ENCODE results near the gene BICRA. TPM values are rescaled to one million over a fixed set of nuclear protein-coding genes. Genes with fewer than 3 reads are reported as not detected.

The BICRA gene
- total RNA-seq, 1 donor from 2014 or later: 24.1 TPM

GRCh38 chr19:47601180-47601904, 7.6 kb upstream of the BICRA start:
- H3K27ac Mint-ChIP-seq (ENCODE audit: unreplicated experiment): peak overlapping the region; percentile 70
- no peak for DNase-seq (ENCODE audit: low spot score)
- H3K9me3 Mint-ChIP-seq (ENCODE audit: unreplicated experiment): no peaks in the 10 kb centered on the region
- peaks cover 12% of the 10 kb centered on the region for H3K4me1 Mint-ChIP-seq (ENCODE audit: unreplicated experiment)
- H3K36me3 Mint-ChIP-seq (ENCODE audit: low read depth, unreplicated experiment): peaks cover 3% of the 10 kb centered on the region
- no peaks in the 10 kb centered on the region for H3K27me3 Mint-ChIP-seq (ENCODE audit: unreplicated experiment)
- TF ChIP-seq, protein P1, sequence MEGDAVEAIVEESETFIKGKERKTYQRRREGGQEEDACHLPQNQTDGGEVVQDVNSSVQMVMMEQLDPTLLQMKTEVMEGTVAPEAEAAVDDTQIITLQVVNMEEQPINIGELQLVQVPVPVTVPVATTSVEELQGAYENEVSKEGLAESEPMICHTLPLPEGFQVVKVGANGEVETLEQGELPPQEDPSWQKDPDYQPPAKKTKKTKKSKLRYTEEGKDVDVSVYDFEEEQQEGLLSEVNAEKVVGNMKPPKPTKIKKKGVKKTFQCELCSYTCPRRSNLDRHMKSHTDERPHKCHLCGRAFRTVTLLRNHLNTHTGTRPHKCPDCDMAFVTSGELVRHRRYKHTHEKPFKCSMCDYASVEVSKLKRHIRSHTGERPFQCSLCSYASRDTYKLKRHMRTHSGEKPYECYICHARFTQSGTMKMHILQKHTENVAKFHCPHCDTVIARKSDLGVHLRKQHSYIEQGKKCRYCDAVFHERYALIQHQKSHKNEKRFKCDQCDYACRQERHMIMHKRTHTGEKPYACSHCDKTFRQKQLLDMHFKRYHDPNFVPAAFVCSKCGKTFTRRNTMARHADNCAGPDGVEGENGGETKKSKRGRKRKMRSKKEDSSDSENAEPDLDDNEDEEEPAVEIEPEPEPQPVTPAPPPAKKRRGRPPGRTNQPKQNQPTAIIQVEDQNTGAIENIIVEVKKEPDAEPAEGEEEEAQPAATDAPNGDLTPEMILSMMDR (IDR thresholded peaks at IDR 0.05; ENCODE audit: unreplicated experiment): no peak
- H3K4me3 Mint-ChIP-seq (ENCODE audit: unreplicated experiment): peak overlapping the region; percentile 91

- peaks cover 4% of the 10 kb centered on the region for H3K27me3 Mint-ChIP-seq (ENCODE audit: unreplicated experiment)
- H3K36me3 Mint-ChIP-seq (ENCODE audit: low read depth, unreplicated experiment): peaks cover 3% of the 10 kb centered on the region
- TF ChIP-seq, protein P1 (IDR thresholded peaks at IDR 0.05; ENCODE audit: unreplicated experiment): no peak
- H3K27ac Mint-ChIP-seq (ENCODE audit: unreplicated experiment): no peak overlapping the region
- no peak overlapping the region for H3K4me3 Mint-ChIP-seq (ENCODE audit: unreplicated experiment)
- DNase-seq (ENCODE audit: low spot score): no peak
- H3K9me3 Mint-ChIP-seq (ENCODE audit: unreplicated experiment): no peaks in the 10 kb centered on the region
- peaks cover 12% of the 10 kb centered on the region for H3K4me1 Mint-ChIP-seq (ENCODE audit: unreplicated experiment)
Observed at GRCh38 chr19:47603706-47604565, 5.0 kb upstream of the BICRA start.

GRCh38 chr19:47607564-47608073, 1.3 kb upstream of the BICRA start:
- H3K4me1 Mint-ChIP-seq (ENCODE audit: unreplicated experiment): peaks cover 21% of the 10 kb centered on the region
- peak overlapping the region; percentile 91 for H3K27ac Mint-ChIP-seq (ENCODE audit: unreplicated experiment)
- no peaks in the 10 kb centered on the region for H3K9me3 Mint-ChIP-seq (ENCODE audit: unreplicated experiment)
- H3K36me3 Mint-ChIP-seq (ENCODE audit: low read depth, unreplicated experiment): peaks cover 3% of the 10 kb centered on the region
- TF ChIP-seq, protein P1 (IDR thresholded peaks at IDR 0.05; ENCODE audit: unreplicated experiment): no peak
- H3K4me3 Mint-ChIP-seq (ENCODE audit: unreplicated experiment): peak overlapping the region; percentile 95
- no peak for DNase-seq (ENCODE audit: low spot score)
- H3K27me3 Mint-ChIP-seq (ENCODE audit: unreplicated experiment): peaks cover 12% of the 10 kb centered on the region

DNA sequence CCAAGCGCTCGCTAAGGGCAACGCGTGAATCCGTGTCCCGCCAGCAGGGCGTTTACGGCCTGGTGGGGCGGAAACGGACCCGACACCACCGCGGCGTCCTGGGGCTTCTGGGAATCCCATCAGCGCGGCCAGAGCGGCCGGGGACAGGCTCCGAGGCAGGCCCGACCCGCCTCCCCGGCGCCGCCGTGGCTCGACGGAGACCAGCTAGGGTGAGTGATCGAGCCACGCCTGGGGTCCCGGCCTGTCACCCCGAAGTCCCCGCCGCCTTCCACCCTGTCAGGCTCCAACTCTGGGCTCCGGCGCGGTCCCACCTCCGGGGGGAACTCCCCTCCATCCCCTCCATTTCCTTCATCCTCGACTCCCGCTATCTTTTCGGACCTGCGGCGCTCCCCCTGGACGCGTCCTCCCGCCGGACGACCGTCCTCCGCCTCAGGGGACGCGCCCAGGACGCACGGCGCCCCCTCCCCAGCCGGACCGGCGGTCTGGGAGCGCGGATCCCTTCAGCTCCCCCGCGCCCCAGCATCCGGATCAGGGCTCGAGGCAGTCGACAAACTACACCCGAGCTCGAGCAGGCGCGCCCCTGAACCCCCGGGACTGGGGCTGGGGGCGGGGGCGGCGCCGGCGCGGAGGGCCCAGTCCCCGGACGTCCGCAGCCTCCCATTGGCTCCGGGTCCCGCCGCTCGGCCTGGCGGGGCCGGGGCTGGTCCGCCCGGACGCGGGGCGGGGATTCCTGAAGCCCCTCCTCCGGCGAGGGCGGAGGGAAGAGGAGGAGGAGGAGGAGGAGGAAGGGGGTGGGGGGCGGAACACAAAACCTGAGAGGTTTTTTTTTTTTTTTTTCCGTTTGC, 638 bp upstream of the BICRA start:
- no peaks in the 10 kb centered on the region for H3K9me3 Mint-ChIP-seq (ENCODE audit: unreplicated experiment)
- H3K27me3 Mint-ChIP-seq (ENCODE audit: unreplicated experiment): peaks cover 12% of the 10 kb centered on the region
- H3K4me3 Mint-ChIP-seq (ENCODE audit: unreplicated experiment): peak overlapping the region; percentile 95
- peaks cover 3% of the 10 kb centered on the region for H3K36me3 Mint-ChIP-seq (ENCODE audit: low read depth, unreplicated experiment)
- H3K4me1 Mint-ChIP-seq (ENCODE audit: unreplicated experiment): peaks cover 25% of the 10 kb centered on the region
- H3K27ac Mint-ChIP-seq (ENCODE audit: unreplicated experiment): peak overlapping the region; percentile 91
- DNase-seq (ENCODE audit: low spot score): peak; percentile 99
- TF ChIP-seq, protein P1 (IDR thresholded peaks at IDR 0.05; ENCODE audit: unreplicated experiment): no peak
